Peyer's patch (tissue), 4 donors: Measurements from ENCODE around the gene NFE2L1.

Source experiments
- POLR2A ChIP-seq, 2 donors: fragments of 450-650 bp; IDR thresholded peaks; one replicate each; pipeline ENCODE4 v1.5.1; 2017; ENCODE audit warnings: antibody characterized with exemption in 2 of 2, mild to moderate bottlenecking in 2 of 2, moderate library complexity in 2 of 2
- TF ChIP-seq, protein P1 (sequence below), 6 experiments: fragments of 450-650 bp in 4 of 6; fragments of 200-600 bp in 2 of 6; sonication (generic) in 1 of 6; IDR thresholded peaks; one replicate each; pipeline ENCODE4 v1.5.1; 2017 to 2019; ENCODE audit warnings: antibody characterized with exemption in 6 of 6, mild to moderate bottlenecking in 3 of 6, moderate library complexity in 1 of 6

DNA sequence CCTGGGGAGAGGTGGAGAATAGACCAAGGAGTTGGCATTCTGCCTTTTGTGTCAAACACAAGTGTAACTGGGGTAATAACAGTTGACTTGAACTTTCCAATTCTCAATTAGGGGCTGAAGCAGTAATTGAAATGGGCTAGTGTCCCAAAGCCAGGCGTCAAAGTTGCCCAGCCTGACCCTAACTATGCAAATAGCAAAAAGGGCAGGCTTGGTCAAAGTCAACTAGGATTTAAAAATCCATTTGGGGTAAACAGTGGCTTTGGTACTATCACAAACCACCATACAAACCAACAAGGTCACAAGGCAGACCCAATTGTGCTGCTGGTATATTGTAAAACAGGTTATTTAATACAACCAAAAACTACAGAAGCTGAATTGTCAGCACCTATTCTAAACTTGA lies 18.0 kb downstream of the NFE2L1 start:
- TF ChIP-seq, protein P1, sequence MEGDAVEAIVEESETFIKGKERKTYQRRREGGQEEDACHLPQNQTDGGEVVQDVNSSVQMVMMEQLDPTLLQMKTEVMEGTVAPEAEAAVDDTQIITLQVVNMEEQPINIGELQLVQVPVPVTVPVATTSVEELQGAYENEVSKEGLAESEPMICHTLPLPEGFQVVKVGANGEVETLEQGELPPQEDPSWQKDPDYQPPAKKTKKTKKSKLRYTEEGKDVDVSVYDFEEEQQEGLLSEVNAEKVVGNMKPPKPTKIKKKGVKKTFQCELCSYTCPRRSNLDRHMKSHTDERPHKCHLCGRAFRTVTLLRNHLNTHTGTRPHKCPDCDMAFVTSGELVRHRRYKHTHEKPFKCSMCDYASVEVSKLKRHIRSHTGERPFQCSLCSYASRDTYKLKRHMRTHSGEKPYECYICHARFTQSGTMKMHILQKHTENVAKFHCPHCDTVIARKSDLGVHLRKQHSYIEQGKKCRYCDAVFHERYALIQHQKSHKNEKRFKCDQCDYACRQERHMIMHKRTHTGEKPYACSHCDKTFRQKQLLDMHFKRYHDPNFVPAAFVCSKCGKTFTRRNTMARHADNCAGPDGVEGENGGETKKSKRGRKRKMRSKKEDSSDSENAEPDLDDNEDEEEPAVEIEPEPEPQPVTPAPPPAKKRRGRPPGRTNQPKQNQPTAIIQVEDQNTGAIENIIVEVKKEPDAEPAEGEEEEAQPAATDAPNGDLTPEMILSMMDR (IDR thresholded peaks at IDR 0.05): no peak
- no peak for TF ChIP-seq POLR2A (IDR thresholded peaks at IDR 0.05)
